HTERT RPE-1 (cell line): ENCODE results near the gene SLC22A31.
"Not testable (repeated sequence)": the region's sequence is repeated elsewhere in the genome, so short reads cannot be mapped to it uniquely, and the experiment has no call there.

Experiments
- in situ Hi-C: fragments of 300-500 bp; cut with MboI; formaldehyde crosslinking; loops from 4 replicates; pipeline ENCODE4 v1.14.3; 2020; ENCODE audit warnings: low sequenced_read_pairs

The SLC22A31 gene

GRCh38 chr16:89200124-89200849 is at the start of gene SLC22A31:
TSS of gene SLC22A31 (minus strand) at chr16:89200537. CDS start at chr16:89200501, 36 bp downstream.
- in situ Hi-C loops: no loop called here

GRCh38 chr16:89248196-89248982 is 48.1 kb upstream of the SLC22A31 start:
- in situ Hi-C loops: no loop called here

GRCh38 chr16:89247734-89248075 is 47.4 kb upstream of the SLC22A31 start:
- in situ Hi-C loops: not testable (repeated sequence)

- in situ Hi-C loops: no loop called here
These were observed 46.8 kb upstream of the SLC22A31 start for GRCh38 chr16:89246903-89247733.

GRCh38 chr16:89246383-89246902 is 46.1 kb upstream of the SLC22A31 start:
- in situ Hi-C loops: no loop called here

- in situ Hi-C loops: no loop called here
These were observed 44.4 kb upstream of the SLC22A31 start for GRCh38 chr16:89244754-89245153.

- in situ Hi-C loops: not testable (repeated sequence)
These were observed 43.9 kb upstream of the SLC22A31 start for GRCh38 chr16:89244264-89244663.

- in situ Hi-C loops: no loop called here
These were observed 43.3 kb upstream of the SLC22A31 start for GRCh38 chr16:89243664-89244063.

GRCh38 chr16:89242795-89243200 is 42.5 kb upstream of the SLC22A31 start:
- in situ Hi-C loops: no loop called here

- in situ Hi-C loops: no loop called here
These were observed 41.1 kb upstream of the SLC22A31 start for GRCh38 chr16:89241187-89242007.

- in situ Hi-C loops: no loop called here
These were observed 37.4 kb upstream of the SLC22A31 start for GRCh38 chr16:89237733-89238132.

GRCh38 chr16:89233678-89234490 is 33.5 kb upstream of the SLC22A31 start:
- in situ Hi-C loops: no loop called here

GRCh38 chr16:89232107-89232506 is 31.8 kb upstream of the SLC22A31 start:
- in situ Hi-C loops: no loop called here

GRCh38 chr16:89230255-89230654 is 29.9 kb upstream of the SLC22A31 start:
- in situ Hi-C loops: no loop called here

- in situ Hi-C loops: no loop called here
These were observed 24.3 kb upstream of the SLC22A31 start for GRCh38 chr16:89224665-89225064.

GRCh38 chr16:89222931-89223330 is 22.6 kb upstream of the SLC22A31 start:
- in situ Hi-C loops: no loop called here

- in situ Hi-C loops: no loop called here
These were observed 21.3 kb upstream of the SLC22A31 start for GRCh38 chr16:89221604-89222003.

- in situ Hi-C loops: no loop called here
These were observed 19.0 kb upstream of the SLC22A31 start for GRCh38 chr16:89219365-89219764.

- in situ Hi-C loops: no loop called here
These were observed 17.3 kb upstream of the SLC22A31 start, which contains the start of gene ZNF778 for GRCh38 chr16:89217388-89218191. TSS of gene ZNF778 (plus strand) at chr16:89217703. CDS start at chr16:89221128, 3,425 bp downstream.
